Right lobe of liver (tissue), 6 donors: ENCODE results near the gene GREM1. TPM values are rescaled to one million over a fixed set of nuclear protein-coding genes. Genes with fewer than 3 reads are reported as not detected.

Source experiments
- ATAC-seq, 4 donors: fragments of 200-7000 bp; cut with Tn5 transposase; one replicate each; pipeline ENCODE4 v1.9.1; 2020; ENCODE audit warnings: mild to moderate bottlenecking in 4 of 4, moderate library complexity in 4 of 4
- DNase-seq, 3 donors: peaks; one replicate each; pipeline ENCODE4 v3.0.0-alpha.2; 2020
- H3K27ac ChIP-seq, 3 donors: fragments of 200-600 bp; one replicate each; pipeline ENCODE4 v1.8.0; 2022
- H3K27me3 ChIP-seq, 2 donors: fragments of 200-600 bp; one replicate each; pipeline ENCODE4 v1.8.0; 2022
- H3K36me3 ChIP-seq, 4 donors: fragments of 200-600 bp; sonication (generic) in 1 of 4; one replicate each; pipeline versions ENCODE4 v1.5.1 to v1.8.0; 2017 to 2022; ENCODE audit warnings: control low read depth in 1 of 4
- H3K4me1 ChIP-seq, 4 donors: fragments of 200-600 bp; sonication (generic) in 1 of 4; one replicate each; pipeline versions ENCODE4 v1.5.1 to v1.8.0; 2017 to 2022; ENCODE audit warnings: control low read depth in 1 of 4
- H3K4me3 ChIP-seq, 3 donors: fragments of 200-600 bp; one replicate each; pipeline ENCODE4 v1.8.0; 2022
- H3K9me3 ChIP-seq, 4 donors: fragments of 200-600 bp; sonication (generic) in 1 of 4; one replicate each; pipeline versions ENCODE4 v1.5.1 to v1.8.0; 2017 to 2022; ENCODE audit warnings: control low read depth in 1 of 4
- CTCF ChIP-seq, 4 donors: fragments of 200-600 bp in 3 of 4; fragments of 450-650 bp in 1 of 4; IDR thresholded peaks; one replicate each; pipeline versions ENCODE4 v1.5.1 to v1.8.0; 2016 to 2022; ENCODE audit warnings: antibody characterized with exemption in 4 of 4, mild to moderate bottlenecking in 2 of 4
- POLR2A ChIP-seq: fragments of 450-650 bp; IDR thresholded peaks from one replicate; pipeline ENCODE4 v1.6.1; 2017; ENCODE audit warnings: antibody characterized with exemption, mild to moderate bottlenecking
- WGBS: methylation state at CpG from one replicate; pipeline ENCODE4 v1.1.6; 2018; ENCODE audit warnings: low coverage, low lambda C conversion rate; ENCODE audit not compliant: insufficient coverage; ENCODE audit errors: missing lambda C conversion rate; 5-methylcytosine and 5-hydroxymethylcytosine counted together
- intact Hi-C, 2 donors: fragments of 100-400 bp; cut with DNase I; formaldehyde crosslinking; loops; one replicate each; pipeline versions ENCODE4 v1.11.2 to v1.14.1; 2022
- total RNA-seq, 6 experiments: library from RNA; depleted of rRNA in 2 of 6; stranded (reverse); fragments of >200 nt in 2 of 6; fragmentation: NEBNext Ultra II Directional in 3 of 6; extraction: Animal tissue kit (Norgen Biotek cat#: 25700) in 3 of 6; gene quantifications; one replicate each; pipeline versions ENCODE4 v1.1.0 to v1.2.4, GENCODE V29; 2016 to 2023
- donor health status: DM: no; HTN: yes; CAD: no.
- donor health status: DM: no; HTN: no; CAD: no.
- donor health status: DM: no; HTN: no; CAD: no.
- donor health status: DM: no; HTN: yes; CAD: no.
- donor health status: DM: no; HTN: yes; CAD: no.

Gene GREM1
- total RNA-seq, 6 experiments from 2014 or later: 0.16 to 2.4 (median 0.37) TPM; not detected in 1

- H3K27me3 ChIP-seq: no peaks in the 10 kb centered on the region
- no peaks in the 10 kb centered on the region for H3K9me3 ChIP-seq
- peaks cover 0 to 14% (median 6%) of the 10 kb centered on the region in 4 donors for H3K4me1 ChIP-seq
- TF ChIP-seq CTCF (IDR thresholded peaks at IDR 0.05) (no peak), POLR2A (no peak)
- WGBS: 82% methylated on average over 10 of the region's 10 CpGs
- ATAC-seq (no peak), DNase-seq (no peak)
- H3K27ac ChIP-seq: no peak overlapping the region
- intact Hi-C loops: no loop called here
- no peak overlapping the region for H3K4me3 ChIP-seq
- H3K36me3 ChIP-seq: no peaks in the 10 kb centered on the region
Observed at GRCh38 chr15:32729700-32730395, 12.0 kb downstream of the GREM1 start.

GRCh38 chr15:32730677-32731654 lies 13.2 kb downstream of the GREM1 start:
- peak; percentile 78 to 86 (median 82) for ATAC-seq
- DNase-seq: peak; percentile 65 to 85 (median 66)
- H3K36me3 ChIP-seq: no peaks in the 10 kb centered on the region
- no peak overlapping the region for H3K4me3 ChIP-seq
- no peaks in the 10 kb centered on the region for H3K27me3 ChIP-seq
- WGBS: 57% methylated on average over 13 of the region's 27 CpGs
- TF ChIP-seq POLR2A: no peak
- TF ChIP-seq CTCF (IDR thresholded peaks at IDR 0.05): no peak
- intact Hi-C loops: no loop called here
- H3K27ac ChIP-seq: no peak overlapping the region
- H3K9me3 ChIP-seq: no peaks in the 10 kb centered on the region
- peaks cover 0 to 14% (median 6%) of the 10 kb centered on the region in 4 donors for H3K4me1 ChIP-seq

GRCh38 chr15:32732574-32733157 lies 14.9 kb downstream of the GREM1 start:
- peak; percentile 79 to 92 (median 89) for ATAC-seq

More at GRCh38 chr15:32732574-32733157, 14.9 kb downstream of the GREM1 start:
- Histone ChIP-seq H3K4me3 (no peak overlapping the region), H3K27me3 (no peaks in the 10 kb centered on the region), H3K4me1 (peaks cover 0 to 14% (median 6%) of the 10 kb centered on the region in 4 donors), H3K9me3 (no peaks in the 10 kb centered on the region), H3K36me3 (no peaks in the 10 kb centered on the region), H3K27ac (no peak overlapping the region)
- TF ChIP-seq POLR2A (no peak), CTCF (IDR thresholded peaks at IDR 0.05) (no peak)
- intact Hi-C loops: no loop called here
- 62% methylated on average over 6 of the region's 6 CpGs for WGBS
- DNase-seq: peak in 1 of 3 donors; percentile 49
